Activated CD8-positive, alpha-beta T cell treated with anti-CD3 and anti-CD28 coated beads for 36 hours (primary cell): ENCODE data around the gene EPS8. TPM values are rescaled to one million over a fixed set of nuclear protein-coding genes. Genes with fewer than 3 reads are reported as not detected.

Experiments
- ATAC-seq: fragments of 200-7000 bp; cut with Tn5 transposase; one replicate; pipeline ENCODE4 v1.10.0; 2021; ENCODE audit warnings: mild to moderate bottlenecking, moderate library complexity
- CTCF ChIA-PET: fragments of 350-600 bp; sonication (Branson Sonifier 250); formaldehyde crosslinking; loops from one replicate; lab custom pipeline; 2021; ENCODE audit warnings: antibody characterized with exemption; lab: Charles Lee
- POLR2A ChIA-PET: fragments of 350-600 bp; sonication (Branson Sonifier 250); formaldehyde crosslinking; loops from one replicate; lab custom pipeline; 2021; ENCODE audit warnings: antibody characterized with exemption; lab: Charles Lee
- DNase-seq: peaks from one replicate; pipeline ENCODE4 v3.0.0-alpha.2; 2020
- H3K27ac Mint-ChIP-seq: one replicate; pipeline ENCODE4 v1.8.0; 2021; ENCODE audit warnings: mild to moderate bottlenecking, mixed read lengths
- H3K27me3 Mint-ChIP-seq: one replicate; pipeline ENCODE4 v1.8.0; 2021; ENCODE audit warnings: mixed read lengths
- H3K36me3 Mint-ChIP-seq: one replicate; pipeline ENCODE4 v1.8.0; 2021; ENCODE audit warnings: low read depth, mixed read lengths
- H3K4me1 Mint-ChIP-seq: one replicate; pipeline ENCODE4 v1.8.0; 2021; ENCODE audit warnings: low read depth, mixed read lengths
- H3K4me3 Mint-ChIP-seq: one replicate; pipeline ENCODE4 v1.8.0; 2021; ENCODE audit warnings: mild to moderate bottlenecking, moderate library complexity, mixed read lengths
- H3K9me3 Mint-ChIP-seq: one replicate; pipeline ENCODE4 v1.8.0; 2021; ENCODE audit warnings: mixed read lengths
- intact Hi-C: fragments of 100-400 bp; cut with micrococcal nuclease; formaldehyde crosslinking; loops from one replicate; pipeline ENCODE4 v1.10.0; 2022
- total RNA-seq, 2 experiments: library from RNA; stranded (reverse); gene quantifications; one replicate each; pipeline ENCODE4 v1.2.3, GENCODE V29; 2021
- TF ChIP-seq, protein P1 (sequence below): fragments of 200-600 bp; IDR thresholded peaks from one replicate; pipeline ENCODE4 v1.8.0; 2022; ENCODE audit warnings: antibody characterized with exemption, mild to moderate bottlenecking

Gene EPS8
- total RNA-seq, 2 experiments from 2014 or later = 1.8 to 2.3 TPM

GRCh38 chr12:15691388-15691787, 97.8 kb downstream of the EPS8 start:
- Mint-ChIP-seq H3K27me3 (peaks cover 12% of the 10 kb centered on the region), H3K27ac (no peak overlapping the region), H3K4me1 (no peaks in the 10 kb centered on the region), H3K9me3 (no peaks in the 10 kb centered on the region), H3K4me3 (no peak overlapping the region), H3K36me3 (no peaks in the 10 kb centered on the region)
- intact Hi-C loops = loop anchor here (10.0 kb wide), 1 partner anchor 157 kb away; no protein-coding TSS in a partner anchor
- DNase-seq (no peak), ATAC-seq (no peak)
- TF ChIP-seq, protein P1, sequence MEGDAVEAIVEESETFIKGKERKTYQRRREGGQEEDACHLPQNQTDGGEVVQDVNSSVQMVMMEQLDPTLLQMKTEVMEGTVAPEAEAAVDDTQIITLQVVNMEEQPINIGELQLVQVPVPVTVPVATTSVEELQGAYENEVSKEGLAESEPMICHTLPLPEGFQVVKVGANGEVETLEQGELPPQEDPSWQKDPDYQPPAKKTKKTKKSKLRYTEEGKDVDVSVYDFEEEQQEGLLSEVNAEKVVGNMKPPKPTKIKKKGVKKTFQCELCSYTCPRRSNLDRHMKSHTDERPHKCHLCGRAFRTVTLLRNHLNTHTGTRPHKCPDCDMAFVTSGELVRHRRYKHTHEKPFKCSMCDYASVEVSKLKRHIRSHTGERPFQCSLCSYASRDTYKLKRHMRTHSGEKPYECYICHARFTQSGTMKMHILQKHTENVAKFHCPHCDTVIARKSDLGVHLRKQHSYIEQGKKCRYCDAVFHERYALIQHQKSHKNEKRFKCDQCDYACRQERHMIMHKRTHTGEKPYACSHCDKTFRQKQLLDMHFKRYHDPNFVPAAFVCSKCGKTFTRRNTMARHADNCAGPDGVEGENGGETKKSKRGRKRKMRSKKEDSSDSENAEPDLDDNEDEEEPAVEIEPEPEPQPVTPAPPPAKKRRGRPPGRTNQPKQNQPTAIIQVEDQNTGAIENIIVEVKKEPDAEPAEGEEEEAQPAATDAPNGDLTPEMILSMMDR = no peak
- ChIA-PET POLR2A (no interaction called here), CTCF (no interaction called here)

DNA sequence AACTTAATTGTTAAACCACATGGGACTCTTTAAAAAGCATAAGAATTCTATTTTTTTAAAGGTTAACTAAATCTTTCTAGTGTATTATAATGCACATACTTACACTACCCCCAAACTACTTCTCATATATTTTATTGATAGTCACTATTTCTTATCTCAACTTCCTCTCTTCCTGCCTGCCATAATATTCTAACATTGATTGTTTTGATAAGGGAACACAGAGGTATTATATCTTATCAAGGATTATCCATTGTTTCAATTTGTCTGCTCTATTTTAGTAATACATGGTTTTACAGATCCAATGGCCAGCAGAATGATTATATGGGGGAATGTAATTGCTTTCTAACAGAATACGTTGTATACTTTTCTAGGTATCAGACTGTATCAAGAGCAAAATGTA, 98.9 kb downstream of the EPS8 start:
- H3K27me3 Mint-ChIP-seq = peaks cover 11% of the 10 kb centered on the region
- no peak overlapping the region for H3K27ac Mint-ChIP-seq
- intact Hi-C loops = loop anchor here (10.0 kb wide), 1 partner anchor 156 kb away; no protein-coding TSS in a partner anchor
- TF ChIP-seq, protein P1 = no peak
- ChIA-PET POLR2A (no interaction called here), CTCF (no interaction called here)
- ATAC-seq = no peak
- no peaks in the 10 kb centered on the region for H3K9me3 Mint-ChIP-seq
- no peaks in the 10 kb centered on the region for H3K36me3 Mint-ChIP-seq
- no peak for DNase-seq
- H3K4me3 Mint-ChIP-seq = no peak overlapping the region
- H3K4me1 Mint-ChIP-seq = no peaks in the 10 kb centered on the region

DNA sequence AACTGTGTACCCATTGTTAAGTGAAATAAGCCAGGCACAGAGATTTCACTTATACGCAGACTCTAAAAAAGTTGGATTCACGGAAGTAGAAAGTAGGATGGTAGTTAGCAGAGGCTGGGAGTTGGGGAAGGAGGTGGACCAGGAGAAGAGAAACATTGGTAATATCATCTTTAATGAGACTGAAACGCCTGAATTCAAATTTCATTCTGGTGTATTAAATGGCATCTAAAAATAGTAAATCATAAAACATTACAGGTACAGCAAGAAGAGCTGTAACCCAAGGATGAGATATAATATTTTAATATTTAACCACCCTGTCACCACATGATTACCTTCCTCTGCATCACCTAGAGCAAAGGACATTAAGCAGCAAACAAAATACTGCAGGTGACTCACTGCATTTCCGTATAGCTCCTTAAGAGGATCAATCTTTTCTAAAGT, 99.4 kb downstream of the EPS8 start:
- no peaks in the 10 kb centered on the region for H3K9me3 Mint-ChIP-seq

DNA sequence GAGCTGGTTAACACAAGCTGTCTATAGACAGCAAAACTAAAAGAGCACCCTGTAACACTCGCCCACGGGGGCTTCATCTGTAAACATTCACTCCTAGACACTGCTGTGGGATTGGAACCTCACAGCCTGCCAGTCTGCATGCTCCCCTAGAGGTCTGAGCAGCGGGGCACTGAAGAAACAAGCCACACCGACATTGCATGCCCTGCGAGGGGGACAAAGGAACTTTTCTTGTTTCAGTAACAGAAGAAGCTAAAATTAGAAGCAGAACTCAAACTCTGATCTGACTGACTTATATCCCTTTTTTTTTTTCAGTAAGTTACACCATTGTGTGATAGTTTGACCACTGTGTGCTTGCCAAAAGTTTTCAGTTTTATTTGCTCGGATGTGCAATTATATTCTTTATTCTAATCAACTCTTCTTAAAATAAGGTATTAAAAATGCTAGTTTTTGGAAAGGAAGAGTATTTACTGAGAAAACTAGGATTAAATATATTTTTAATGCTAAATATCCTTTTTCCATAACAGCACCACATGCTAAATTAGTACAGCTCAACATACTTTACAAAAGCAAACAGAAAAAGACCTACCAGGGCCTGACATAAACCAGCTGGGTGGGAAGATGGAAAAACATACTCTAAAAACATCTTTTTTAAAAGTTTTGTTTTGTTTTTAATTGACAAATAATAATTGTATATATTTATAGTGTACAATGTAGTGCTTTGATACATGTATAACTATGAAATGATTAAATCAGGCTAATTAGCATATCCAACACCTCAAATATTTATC, 100.2 kb downstream of the EPS8 start:
- intact Hi-C loops = no loop called here
- POLR2A ChIA-PET = no interaction called here
- no peak for ATAC-seq
- Mint-ChIP-seq H3K4me1 (no peaks in the 10 kb centered on the region), H3K27me3 (peaks cover 13% of the 10 kb centered on the region), H3K4me3 (no peak overlapping the region), H3K27ac (no peak overlapping the region), H3K36me3 (no peaks in the 10 kb centered on the region), H3K9me3 (no peaks in the 10 kb centered on the region)
- TF ChIP-seq, protein P1 = no peak
- no peak for DNase-seq
- CTCF ChIA-PET = no interaction called here

More for the DNA sequence above, 99.4 kb downstream of the EPS8 start:
- no peak for DNase-seq
- H3K4me3 Mint-ChIP-seq = no peak overlapping the region
- peaks cover 12% of the 10 kb centered on the region for H3K27me3 Mint-ChIP-seq
- TF ChIP-seq, protein P1 = no peak
- ATAC-seq = no peak
- intact Hi-C loops = loop anchor here (10.0 kb wide), 1 partner anchor 155 kb away; no protein-coding TSS in a partner anchor
- ChIA-PET POLR2A (no interaction called here), CTCF (no interaction called here)
- H3K4me1 Mint-ChIP-seq = no peaks in the 10 kb centered on the region
- H3K36me3 Mint-ChIP-seq = no peaks in the 10 kb centered on the region
- H3K27ac Mint-ChIP-seq = no peak overlapping the region

DNA sequence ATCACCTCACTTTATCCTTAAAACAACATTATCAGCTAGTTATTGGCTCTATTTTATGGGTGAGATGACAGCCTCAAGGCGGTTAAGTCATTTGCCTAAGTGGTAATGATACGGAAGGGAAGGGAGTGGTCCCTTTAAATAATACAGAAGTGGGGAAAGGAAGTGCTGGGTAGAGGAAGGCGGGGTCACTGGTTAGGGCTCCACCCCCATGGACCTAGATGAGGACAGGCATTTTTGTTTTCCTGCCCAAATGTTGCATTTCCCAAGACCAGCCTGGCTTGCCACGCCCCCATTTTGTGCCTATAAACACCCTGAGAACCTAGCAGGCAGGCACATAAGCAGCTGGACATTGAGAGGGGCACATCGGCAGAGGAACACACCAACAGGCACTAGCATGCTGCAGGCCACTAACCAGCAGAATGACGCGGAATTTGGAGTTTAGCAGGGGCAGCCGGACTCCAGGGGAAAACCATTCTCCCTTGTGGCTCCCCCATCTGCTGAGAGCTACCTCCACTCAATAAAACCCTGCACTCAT, 100.9 kb downstream of the EPS8 start:
- Mint-ChIP-seq H3K36me3 (no peaks in the 10 kb centered on the region), H3K27ac (no peak overlapping the region), H3K27me3 (peaks cover 10% of the 10 kb centered on the region), H3K4me3 (no peak overlapping the region), H3K9me3 (no peaks in the 10 kb centered on the region), H3K4me1 (no peaks in the 10 kb centered on the region)
- CTCF ChIA-PET = no interaction called here
- peak; percentile 5 for DNase-seq
- intact Hi-C loops = no loop called here
- TF ChIP-seq, protein P1 = no peak
- no peak for ATAC-seq
- POLR2A ChIA-PET = no interaction called here
